Epithelial cell of esophagus (primary cell): ENCODE results near the gene CGB2.

Experiments used
- DNase-seq: peaks from one replicate; pipeline ENCODE4 v3.0.0; 2010; ENCODE audit warnings: low read depth
- H3K4me3 ChIP-seq: 2 replicates; pipeline ENCODE4 v1.5.1; 2011; ENCODE audit warnings: mild to moderate bottlenecking, low read length, control low read depth
- TF ChIP-seq, protein P1 (sequence below): IDR thresholded peaks from 2 replicates; pipeline ENCODE4 v1.5.1; 2011; ENCODE audit warnings: low read depth, mild to moderate bottlenecking, low read length, control low read depth, inconsistent platforms; ENCODE audit not compliant: insufficient read depth; ENCODE audit errors: missing control alignments

CGB2 gene

DNA sequence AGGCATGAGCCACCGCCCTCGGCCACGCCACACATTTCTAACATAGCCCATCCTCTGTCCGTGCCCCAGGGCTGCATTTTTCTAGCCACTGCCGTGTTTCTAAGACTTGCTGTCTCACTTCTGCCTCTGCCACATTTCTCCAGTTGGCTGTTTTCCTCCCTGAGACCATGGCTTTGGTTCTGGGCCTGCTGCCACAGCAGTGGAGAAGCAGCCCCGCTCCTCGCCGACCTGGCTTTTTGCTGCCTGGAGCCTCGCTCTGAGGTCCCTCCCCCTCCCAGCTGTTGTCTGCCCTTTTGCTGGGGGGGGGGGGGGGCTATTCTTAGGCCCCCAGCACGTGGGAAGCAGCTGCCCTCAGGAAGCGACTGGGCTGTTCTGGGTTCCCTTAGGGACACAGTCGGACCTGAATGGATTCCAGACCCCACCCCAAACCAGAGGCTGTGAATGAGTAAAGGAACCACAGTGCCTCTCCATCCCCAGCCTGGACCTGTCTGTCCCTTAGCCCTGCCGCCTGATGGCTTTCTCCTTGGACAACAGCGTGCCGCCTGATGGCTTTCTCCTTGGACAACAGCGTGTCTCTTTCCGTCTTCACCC is 41.9 kb upstream of the CGB2 start:
- DNase-seq: no peak
- no peak overlapping the region for H3K4me3 ChIP-seq
- TF ChIP-seq, protein P1, sequence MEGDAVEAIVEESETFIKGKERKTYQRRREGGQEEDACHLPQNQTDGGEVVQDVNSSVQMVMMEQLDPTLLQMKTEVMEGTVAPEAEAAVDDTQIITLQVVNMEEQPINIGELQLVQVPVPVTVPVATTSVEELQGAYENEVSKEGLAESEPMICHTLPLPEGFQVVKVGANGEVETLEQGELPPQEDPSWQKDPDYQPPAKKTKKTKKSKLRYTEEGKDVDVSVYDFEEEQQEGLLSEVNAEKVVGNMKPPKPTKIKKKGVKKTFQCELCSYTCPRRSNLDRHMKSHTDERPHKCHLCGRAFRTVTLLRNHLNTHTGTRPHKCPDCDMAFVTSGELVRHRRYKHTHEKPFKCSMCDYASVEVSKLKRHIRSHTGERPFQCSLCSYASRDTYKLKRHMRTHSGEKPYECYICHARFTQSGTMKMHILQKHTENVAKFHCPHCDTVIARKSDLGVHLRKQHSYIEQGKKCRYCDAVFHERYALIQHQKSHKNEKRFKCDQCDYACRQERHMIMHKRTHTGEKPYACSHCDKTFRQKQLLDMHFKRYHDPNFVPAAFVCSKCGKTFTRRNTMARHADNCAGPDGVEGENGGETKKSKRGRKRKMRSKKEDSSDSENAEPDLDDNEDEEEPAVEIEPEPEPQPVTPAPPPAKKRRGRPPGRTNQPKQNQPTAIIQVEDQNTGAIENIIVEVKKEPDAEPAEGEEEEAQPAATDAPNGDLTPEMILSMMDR: no peak

DNA sequence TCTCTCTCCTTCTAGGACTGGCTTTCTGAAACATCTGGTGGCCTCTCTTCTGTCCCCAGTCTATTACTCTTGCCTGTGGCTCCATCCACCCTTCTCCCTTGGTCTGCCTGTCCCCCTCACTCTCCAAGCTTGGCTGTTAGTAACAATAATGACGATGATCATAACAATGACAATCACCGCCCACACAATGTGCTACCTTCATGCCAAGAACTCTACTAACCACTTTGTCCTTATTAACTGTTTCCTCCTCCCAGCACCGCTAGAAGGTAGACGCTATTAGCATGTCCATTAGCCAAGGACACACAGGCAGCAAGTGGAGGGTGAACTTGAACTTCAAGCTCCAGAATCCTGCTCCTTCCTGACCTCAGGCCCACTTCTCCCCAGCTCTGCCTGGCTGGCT is 41.3 kb upstream of the CGB2 start:
- TF ChIP-seq, protein P1: no peak
- no peak for DNase-seq
- no peak overlapping the region for H3K4me3 ChIP-seq

DNA sequence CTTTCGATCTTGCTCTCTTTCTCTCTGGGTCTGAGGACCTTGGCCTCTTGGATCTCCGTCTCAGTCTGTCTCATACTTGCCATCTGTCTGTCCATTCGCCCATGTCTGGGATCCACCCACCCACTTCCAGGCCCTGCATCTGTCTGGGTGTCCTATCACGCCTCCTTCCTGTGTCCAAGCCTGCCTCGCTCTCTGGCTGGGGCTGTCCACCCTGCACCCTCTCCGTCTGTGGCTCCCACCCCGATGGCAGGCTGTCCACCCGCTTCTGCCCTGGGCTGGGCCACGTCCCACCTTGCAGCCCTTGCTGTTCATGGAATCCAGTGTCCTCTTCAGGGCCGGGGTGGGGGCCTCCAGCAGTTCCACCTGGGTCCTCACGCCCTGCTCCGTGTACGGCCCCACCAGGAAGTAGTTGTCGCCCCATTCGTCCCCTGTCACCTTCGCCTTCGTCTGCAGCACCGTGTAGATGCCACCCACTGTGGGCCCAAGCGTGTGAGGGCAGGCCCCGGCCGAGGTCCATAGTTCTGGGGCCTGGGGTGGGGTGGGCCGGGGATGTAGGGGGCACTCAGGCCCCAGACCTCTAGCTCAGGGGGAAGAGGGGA is 40.6 kb upstream of the CGB2 start:
- DNase-seq: no peak
- H3K4me3 ChIP-seq: peak overlapping the region; percentile 90
- TF ChIP-seq, protein P1: no peak

DNA sequence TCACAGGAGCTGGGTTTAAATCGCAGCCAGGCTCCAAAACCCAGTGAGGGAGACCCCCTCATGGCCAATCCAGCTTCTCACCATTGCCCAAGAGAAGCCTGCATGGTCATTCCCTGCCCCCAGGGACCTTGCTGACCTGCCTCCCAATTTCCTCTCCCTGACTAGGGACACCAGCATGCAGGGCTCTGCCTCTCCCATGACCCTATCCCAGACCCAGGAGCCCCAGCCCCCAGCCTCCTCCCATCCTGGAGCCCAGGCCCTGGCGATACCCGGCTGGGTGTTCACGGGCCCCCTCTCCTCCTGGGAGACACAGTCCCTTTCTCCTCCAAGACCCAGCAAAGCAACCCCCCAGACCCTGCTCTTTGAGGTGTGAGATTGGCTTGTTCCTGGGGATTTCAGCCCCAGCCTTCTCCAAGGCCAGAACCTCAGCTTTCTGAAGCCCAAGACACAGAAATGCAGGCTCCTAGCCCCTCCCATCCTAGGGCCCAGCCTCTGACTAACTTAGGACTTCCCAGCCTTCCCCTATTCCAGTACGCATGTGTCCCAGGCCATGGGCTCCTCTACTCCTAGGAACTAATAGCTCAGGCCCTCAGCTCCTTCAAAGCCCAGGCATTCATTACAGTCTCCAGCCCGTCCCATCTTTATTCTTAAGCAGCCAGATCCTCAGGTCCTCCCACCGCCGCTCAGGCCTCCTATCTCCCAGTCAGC is 39.7 kb upstream of the CGB2 start:
- TF ChIP-seq, protein P1: no peak
- peak; percentile 89 for DNase-seq
- H3K4me3 ChIP-seq: peak overlapping the region; percentile 90

DNA sequence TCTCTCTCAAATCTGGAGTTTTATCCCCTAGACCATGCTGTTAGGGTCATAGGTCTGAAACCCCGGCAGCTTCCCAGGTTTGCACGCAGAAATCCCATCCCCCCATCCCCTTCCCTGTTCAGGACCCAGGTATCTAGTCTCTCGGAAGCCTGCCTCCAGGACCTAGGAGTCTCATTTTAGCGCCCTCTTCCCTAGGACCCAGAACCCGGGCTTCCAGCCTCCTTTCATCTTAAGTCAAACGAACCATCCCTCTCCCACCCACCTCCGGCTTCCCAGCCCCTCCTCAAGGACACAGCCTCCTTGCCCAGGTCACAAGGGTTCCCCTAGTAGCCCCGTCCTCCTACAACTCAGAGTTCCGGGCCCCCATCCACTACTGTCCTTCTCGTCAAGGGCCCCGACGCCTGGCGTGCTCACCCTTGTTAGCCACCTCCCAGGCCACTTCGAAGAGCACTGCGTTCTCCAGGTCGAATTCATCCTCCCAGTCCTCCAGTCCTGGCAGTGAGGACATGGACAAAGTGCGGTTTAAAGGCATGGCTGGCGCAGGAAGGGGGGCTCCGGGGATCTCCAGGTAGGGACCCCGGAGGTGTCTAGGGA is 39.0 kb upstream of the CGB2 start:
- TF ChIP-seq, protein P1: no peak
- DNase-seq: peak; percentile 26
- H3K4me3 ChIP-seq: peak overlapping the region; percentile 90

DNA sequence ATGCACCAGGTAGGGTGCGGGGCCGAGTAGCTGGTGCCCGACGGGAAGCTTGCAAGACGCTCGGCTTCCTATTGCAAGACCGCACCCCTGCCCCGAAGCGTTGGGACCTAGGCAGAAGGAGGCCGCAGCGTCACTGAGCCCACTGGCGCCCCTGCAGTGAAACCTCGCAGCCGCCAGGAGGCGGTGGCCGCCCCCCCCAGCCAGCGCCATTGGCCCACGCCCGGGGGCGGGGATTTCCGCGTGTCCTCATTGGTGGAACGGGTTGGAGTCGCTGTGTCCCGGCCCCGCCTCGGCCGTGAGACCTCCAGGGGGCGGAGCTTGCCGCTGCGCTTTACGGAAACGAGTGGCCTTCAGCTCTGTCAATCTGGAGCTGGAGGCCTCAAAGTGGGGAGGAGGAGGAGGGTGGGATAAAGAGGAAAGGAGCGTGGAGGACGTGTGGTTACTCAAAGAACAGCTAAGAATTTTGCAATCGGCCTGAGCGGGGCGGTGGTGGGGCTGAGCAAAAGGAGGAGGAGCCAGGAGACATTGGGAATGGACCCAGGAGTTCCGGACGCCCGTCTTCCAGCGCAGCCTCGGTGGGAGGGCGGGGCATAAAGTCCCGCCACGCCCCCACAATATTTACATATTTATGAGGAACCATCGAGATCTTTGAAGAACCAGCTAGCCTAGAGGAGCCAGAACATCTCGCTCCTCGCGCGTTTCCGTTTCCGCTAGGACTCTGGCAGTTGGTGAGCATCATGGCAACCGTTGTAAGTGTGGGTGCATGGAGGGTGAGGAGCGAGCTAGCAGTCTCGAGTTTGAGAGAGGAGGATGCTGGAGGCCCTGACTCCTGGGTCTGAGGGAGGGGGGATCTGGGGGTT is 38.3 kb upstream of the CGB2 start, which contains the start of the genes GYS1 and RUVBL2:
TSS of gene GYS1 (minus strand) at position 135 of the 860 bp plus-strand sequence. CDS start 197 bp downstream, outside the sequence.
TSS of gene RUVBL2 (plus strand) at position 713 of the 860 bp plus-strand sequence. CDS start at position 738, 25 bp downstream.
- DNase-seq: peak; percentile 100
- H3K4me3 ChIP-seq: peak within 1 kb of the TSS; percentile 90

More for the DNA sequence above, 38.3 kb upstream of the CGB2 start, which contains the start of the genes GYS1 and RUVBL2:
- TF ChIP-seq, protein P1: peak; percentile 73
